ENCODE data around the gene TECRL. TPM values are rescaled to one million over a fixed set of nuclear protein-coding genes. Genes with fewer than 3 reads are reported as not detected.

Gene TECRL, protein sequence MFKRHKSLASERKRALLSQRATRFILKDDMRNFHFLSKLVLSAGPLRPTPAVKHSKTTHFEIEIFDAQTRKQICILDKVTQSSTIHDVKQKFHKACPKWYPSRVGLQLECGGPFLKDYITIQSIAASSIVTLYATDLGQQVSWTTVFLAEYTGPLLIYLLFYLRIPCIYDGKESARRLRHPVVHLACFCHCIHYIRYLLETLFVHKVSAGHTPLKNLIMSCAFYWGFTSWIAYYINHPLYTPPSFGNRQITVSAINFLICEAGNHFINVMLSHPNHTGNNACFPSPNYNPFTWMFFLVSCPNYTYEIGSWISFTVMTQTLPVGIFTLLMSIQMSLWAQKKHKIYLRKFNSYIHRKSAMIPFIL
- total RNA-seq, result not detected

DNA sequence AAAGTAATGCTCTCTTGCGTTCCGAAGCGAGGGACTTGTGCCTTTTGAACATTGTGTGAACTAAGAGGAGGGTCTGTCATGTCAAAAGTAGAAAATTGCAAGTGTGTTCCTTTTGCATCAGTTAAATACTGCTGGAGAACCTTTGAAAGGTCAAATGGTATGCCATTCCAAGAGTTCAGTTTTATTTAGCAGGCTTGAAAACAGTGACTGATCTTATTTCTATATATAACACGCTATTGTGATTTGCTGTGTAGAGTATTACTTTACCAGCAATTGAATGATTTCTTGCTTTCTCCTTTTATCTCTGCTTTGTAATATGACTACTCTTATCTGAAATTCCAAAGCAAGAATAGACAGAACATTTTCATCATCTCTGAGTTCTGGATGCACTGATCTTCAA lies at the start of gene TECRL:
TECRL (minus strand) TSS at position 151 of the 400 bp plus-strand sequence; CDS start at position 52, 99 bp downstream.
- intact Hi-C loops (cut with DNase I; ENCODE audit: low total_unique reads), result no loop called here
- no peak for TF ChIP-seq POLR2A (IDR thresholded peaks at IDR 0.05)
- TF ChIP-seq, protein P1, sequence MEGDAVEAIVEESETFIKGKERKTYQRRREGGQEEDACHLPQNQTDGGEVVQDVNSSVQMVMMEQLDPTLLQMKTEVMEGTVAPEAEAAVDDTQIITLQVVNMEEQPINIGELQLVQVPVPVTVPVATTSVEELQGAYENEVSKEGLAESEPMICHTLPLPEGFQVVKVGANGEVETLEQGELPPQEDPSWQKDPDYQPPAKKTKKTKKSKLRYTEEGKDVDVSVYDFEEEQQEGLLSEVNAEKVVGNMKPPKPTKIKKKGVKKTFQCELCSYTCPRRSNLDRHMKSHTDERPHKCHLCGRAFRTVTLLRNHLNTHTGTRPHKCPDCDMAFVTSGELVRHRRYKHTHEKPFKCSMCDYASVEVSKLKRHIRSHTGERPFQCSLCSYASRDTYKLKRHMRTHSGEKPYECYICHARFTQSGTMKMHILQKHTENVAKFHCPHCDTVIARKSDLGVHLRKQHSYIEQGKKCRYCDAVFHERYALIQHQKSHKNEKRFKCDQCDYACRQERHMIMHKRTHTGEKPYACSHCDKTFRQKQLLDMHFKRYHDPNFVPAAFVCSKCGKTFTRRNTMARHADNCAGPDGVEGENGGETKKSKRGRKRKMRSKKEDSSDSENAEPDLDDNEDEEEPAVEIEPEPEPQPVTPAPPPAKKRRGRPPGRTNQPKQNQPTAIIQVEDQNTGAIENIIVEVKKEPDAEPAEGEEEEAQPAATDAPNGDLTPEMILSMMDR (IDR thresholded peaks at IDR 0.05), result no peak
- no peak within 1 kb of the TSS for H3K4me3 ChIP-seq (ENCODE audit: low read depth, poor library complexity, severe bottlenecking)
- WGBS, 2 donors, result 78 to 79% methylated on average over 4 of the region's 4 CpGs
- DNase-seq (ENCODE audit: low spot score in 2 of 2), result no peak

DNA sequence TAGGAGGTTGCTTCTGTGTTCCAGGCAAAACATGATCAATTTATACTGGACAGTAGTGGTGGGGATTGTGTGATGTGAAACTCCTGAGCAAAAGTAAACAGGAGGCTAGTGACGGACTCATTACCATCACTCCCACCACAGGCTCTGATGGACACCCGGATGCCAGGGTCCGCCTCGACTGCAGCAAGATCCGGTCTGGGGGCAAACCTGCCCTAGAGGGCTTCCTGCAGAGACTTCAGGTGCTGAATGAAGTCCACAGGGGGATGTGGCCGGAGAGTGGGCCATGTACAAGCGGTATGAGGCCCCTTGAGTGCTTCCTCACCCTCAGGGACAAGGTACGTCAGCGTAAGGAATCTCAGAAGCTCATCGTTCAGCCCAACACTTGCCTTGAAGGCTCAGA lies 23.4 kb upstream of the TECRL start:
- intact Hi-C loops (cut with DNase I; ENCODE audit: low total_unique reads), result no loop called here
- TF ChIP-seq POLR2A (IDR thresholded peaks at IDR 0.05), result no peak
- TF ChIP-seq, protein P1 (IDR thresholded peaks at IDR 0.05), result no peak

DNA sequence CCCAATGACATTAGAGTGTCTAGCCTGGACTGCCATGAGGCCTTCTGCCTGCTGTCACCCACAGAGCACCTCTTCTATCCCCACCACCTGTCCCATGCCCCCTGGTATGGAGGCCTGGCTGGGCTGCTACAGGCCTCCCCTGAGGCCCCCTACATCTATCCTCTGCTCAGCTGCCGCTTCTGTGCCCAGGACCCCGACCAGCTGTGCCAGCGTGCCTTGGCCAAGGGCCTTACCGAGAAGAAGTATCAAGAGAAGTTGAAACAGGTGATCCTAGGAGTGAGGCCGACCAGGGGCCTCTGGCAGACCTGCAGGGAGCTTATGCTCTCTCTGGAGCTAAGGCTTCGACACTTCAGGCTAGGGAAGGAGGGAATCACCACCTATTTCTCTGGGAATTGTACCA lies 21.7 kb upstream of the TECRL start:
- DNase-seq (ENCODE audit: low spot score in 2 of 2), result no peak
- intact Hi-C loops (cut with DNase I; ENCODE audit: low total_unique reads), result no loop called here
- 86% methylated on average over 6 of the region's 6 CpGs for WGBS, 2 donors
- TF ChIP-seq, protein P1 (IDR thresholded peaks at IDR 0.05), result no peak
- no peak for TF ChIP-seq POLR2A (IDR thresholded peaks at IDR 0.05)
- no peak overlapping the region for H3K4me3 ChIP-seq (ENCODE audit: low read depth, poor library complexity, severe bottlenecking)

More for the DNA sequence above, 23.4 kb upstream of the TECRL start:
- DNase-seq (ENCODE audit: low spot score in 2 of 2), result no peak
- no peak overlapping the region for H3K4me3 ChIP-seq (ENCODE audit: low read depth, poor library complexity, severe bottlenecking)
- WGBS, 2 donors, result 91 to 98% methylated on average over 10 of the region's 10 CpGs

DNA sequence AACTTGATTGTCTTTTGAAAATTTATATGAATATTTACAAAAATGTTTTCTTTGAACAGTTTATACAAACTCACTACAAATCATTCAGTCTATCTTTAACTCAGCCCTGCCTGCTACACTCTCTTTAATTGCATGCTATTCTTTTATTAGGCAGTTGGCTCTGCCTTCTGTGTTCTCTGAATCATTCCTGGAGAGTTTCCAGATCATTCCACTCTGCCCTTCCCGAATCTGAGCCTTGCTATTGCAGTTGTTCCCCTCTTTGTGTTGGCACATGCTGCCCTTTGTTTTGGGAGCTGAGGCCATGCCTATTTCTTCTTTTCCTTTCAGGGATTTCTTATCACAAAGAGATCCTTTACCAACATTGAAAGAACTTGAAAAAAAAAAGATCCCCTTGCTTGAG lies 8.7 kb upstream of the TECRL start:
- 6% methylated on average over 1 of the region's 1 CpG for WGBS, 2 donors
- intact Hi-C loops (cut with DNase I; ENCODE audit: low total_unique reads), result no loop called here
- TF ChIP-seq POLR2A (IDR thresholded peaks at IDR 0.05), result no peak
- TF ChIP-seq, protein P1 (IDR thresholded peaks at IDR 0.05), result no peak
- DNase-seq (ENCODE audit: low spot score in 2 of 2), result no peak
- no peak overlapping the region for H3K4me3 ChIP-seq (ENCODE audit: low read depth, poor library complexity, severe bottlenecking)

DNA sequence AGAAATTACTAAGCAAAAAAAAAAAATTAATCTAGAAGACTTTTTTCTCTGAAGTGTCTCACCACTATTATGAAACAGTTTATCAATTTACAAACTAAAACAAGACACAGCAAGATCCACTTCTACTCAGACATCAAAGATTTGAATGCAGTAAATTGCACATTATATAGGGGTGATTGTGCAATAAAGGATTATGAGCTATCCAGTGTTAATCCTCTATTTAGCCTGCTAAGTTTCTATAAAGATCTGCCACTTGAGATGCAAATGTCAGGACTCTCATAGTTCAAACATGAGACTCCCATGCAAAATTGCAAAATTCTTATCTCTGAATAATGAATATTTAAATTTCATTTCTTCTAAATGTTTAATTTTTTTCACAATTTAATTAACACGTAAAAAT lies 2.2 kb downstream of the TECRL start:
- intact Hi-C loops (cut with DNase I; ENCODE audit: low total_unique reads), result no loop called here
- DNase-seq (ENCODE audit: low spot score in 2 of 2), result no peak
- no peak for TF ChIP-seq POLR2A (IDR thresholded peaks at IDR 0.05)
- TF ChIP-seq, protein P1 (IDR thresholded peaks at IDR 0.05), result no peak
- WGBS, 2 donors, result 44 to 57% methylated on average over 1 of the region's 1 CpG
- H3K4me3 ChIP-seq (ENCODE audit: low read depth, poor library complexity, severe bottlenecking), result no peak overlapping the region

DNA sequence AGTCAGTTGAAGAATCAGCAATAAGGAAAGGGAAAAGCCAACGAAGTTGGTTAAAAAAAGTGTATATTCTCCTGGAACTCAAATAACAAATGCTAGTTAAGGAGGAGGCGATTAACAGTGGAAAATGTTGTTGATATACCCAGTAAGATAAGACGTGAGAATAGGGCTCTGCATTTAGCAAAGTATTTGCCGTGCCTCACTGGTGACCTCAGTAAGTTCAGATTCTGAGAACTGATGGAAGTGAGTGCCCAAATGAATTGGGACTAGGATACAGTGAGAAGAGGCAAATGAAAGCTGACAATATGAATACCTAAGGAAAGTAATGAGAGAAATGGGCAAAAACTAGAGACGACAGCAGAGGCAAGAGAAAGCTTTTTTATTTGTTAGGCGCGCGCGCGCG lies 3.5 kb downstream of the TECRL start:
- intact Hi-C loops (cut with DNase I; ENCODE audit: low total_unique reads), result no loop called here
- 69 to 72% methylated on average over 11 of the region's 11 CpGs for WGBS, 2 donors
- no peak for DNase-seq (ENCODE audit: low spot score in 2 of 2)
- no peak for TF ChIP-seq POLR2A (IDR thresholded peaks at IDR 0.05)
- TF ChIP-seq, protein P1 (IDR thresholded peaks at IDR 0.05), result no peak
- H3K4me3 ChIP-seq (ENCODE audit: low read depth, poor library complexity, severe bottlenecking), result no peak overlapping the region

Data from lower leg skin (tissue), 4 donors.